H1 (cell line): ENCODE measurements around the gene DISP3. TPM values are rescaled to one million over a fixed set of nuclear protein-coding genes. Genes with fewer than 3 reads are reported as not detected.

Experiments used
- CTCF ChIA-PET: fragments of 300-600 bp; sonication (Branson Sonifier 250); formaldehyde crosslinking; loops from one replicate; lab custom pipeline; 2021; ENCODE audit not compliant: partially characterized antibody; lab: Charles Lee
- POLR2A ChIA-PET: fragments of 300-600 bp; sonication (Branson Sonifier 250); formaldehyde crosslinking; loops from one replicate; lab custom pipeline; 2021; ENCODE audit warnings: inconsistent platforms; ENCODE audit not compliant: partially characterized antibody; lab: Charles Lee
- DNase-seq, 2 experiments: peaks; one replicate each; pipeline versions ENCODE4 v3.0.0 to v3.0.0-alpha.2; 2010 to 2022; ENCODE audit warnings: low spot score in 2 of 2, low read depth in 1 of 2, mixed read lengths in 1 of 2
- FAIRE-seq: peaks from 2 replicates; lab custom pipeline; 2011; peaks lifted over from hg19 to GRCh38; lab: Jason Lieb, UNC
- H2AFZ ChIP-seq: 2 replicates; pipeline ENCODE4 v1.8.1; 2012; ENCODE audit warnings: low read length, inconsistent platforms
- H2AK5ac ChIP-seq: 2 replicates; pipeline ENCODE4 v1.6.1; 2013; ENCODE audit warnings: low read depth, low read length
- H2BK120ac ChIP-seq: replicated peaks from 2 replicates; pipeline ENCODE3; 2013; ENCODE audit warnings: low read depth, low read length, inconsistent platforms
- H2BK12ac ChIP-seq: 2 replicates; pipeline ENCODE4 v1.6.1; 2013; ENCODE audit warnings: low read depth, low read length
- H2BK15ac ChIP-seq: 2 replicates; pipeline ENCODE4 v1.6.1; 2013; ENCODE audit warnings: low read length
- H2BK20ac ChIP-seq: 2 replicates; pipeline ENCODE4 v1.6.1; 2013; ENCODE audit warnings: low read length
- H2BK5ac ChIP-seq: 2 replicates; pipeline ENCODE4 v1.6.1; 2013; ENCODE audit warnings: low read depth, low read length
- H3K14ac ChIP-seq: 2 replicates; pipeline ENCODE4 v1.6.1; 2013; ENCODE audit warnings: inconsistent platforms; ENCODE audit not compliant: insufficient read length
- H3K18ac ChIP-seq: 2 replicates; pipeline ENCODE4 v1.6.1; 2013; ENCODE audit warnings: low read length; ENCODE audit errors: extremely low read depth
- H3K23ac ChIP-seq: 2 replicates; pipeline ENCODE4 v1.6.1; 2013; ENCODE audit warnings: inconsistent platforms; ENCODE audit not compliant: insufficient read length
- H3K23me2 ChIP-seq: 2 replicates; pipeline ENCODE4 v1.6.1; 2013; ENCODE audit warnings: low read depth, low read length
- H3K27ac ChIP-seq: 2 replicates; pipeline ENCODE4 v1.6.1; 2011; ENCODE audit warnings: low read depth, low read length, inconsistent platforms
- H3K27me3 ChIP-seq, 4 experiments: replicated peaks in 1 of 4; 1 replicate in 1 of 4; 2 replicates in 3 of 4; pipeline versions ENCODE4 v1.6.1 to v1.8.1; 2011 to 2013; ENCODE audit warnings: low read length in 3 of 4, mild to moderate bottlenecking in 3 of 4, inconsistent platforms in 2 of 4, mixed read lengths in 2 of 4, moderate library complexity in 1 of 4; ENCODE audit not compliant: control insufficient read depth in 3 of 4, insufficient read depth in 3 of 4; ENCODE audit errors: extremely low read depth in 1 of 4
- H3K36me3 ChIP-seq, 4 experiments: 2 replicates each; pipeline versions ENCODE4 v1.6.1 to v1.8.1; 2011 to 2013; ENCODE audit warnings: mild to moderate bottlenecking in 4 of 4, low read length in 3 of 4, moderate library complexity in 2 of 4, control low read depth in 1 of 4, inconsistent platforms in 1 of 4; ENCODE audit not compliant: insufficient read depth in 4 of 4, control insufficient read depth in 2 of 4
- H3K4ac ChIP-seq: replicated peaks from 2 replicates; pipeline ENCODE3; 2013; ENCODE audit warnings: low read length, low read depth, mixed read lengths, inconsistent platforms; ENCODE audit not compliant: insufficient read length
- H3K4me1 ChIP-seq, 4 experiments: replicated peaks in 1 of 4; 1 replicate in 1 of 4; 2 replicates in 3 of 4; pipeline versions ENCODE4 v1.6.1 to v1.8.1; 2011 to 2013; ENCODE audit warnings: low read length in 3 of 4, inconsistent platforms in 2 of 4, mixed read lengths in 1 of 4; ENCODE audit not compliant: insufficient read depth in 4 of 4, control insufficient read depth in 3 of 4
- H3K4me2 ChIP-seq, 2 experiments: 2 replicates each; pipeline versions ENCODE4 v1.6.1 to v1.8.1; 2011 to 2013; ENCODE audit warnings: low read depth in 2 of 2, low read length in 2 of 2, control low read depth in 1 of 2, inconsistent platforms in 1 of 2, mild to moderate bottlenecking in 1 of 2; ENCODE audit not compliant: insufficient read depth in 1 of 2
- H3K4me3 ChIP-seq, 4 experiments: fragments of 200-600, 300-600 bp in 1 of 4; sonication (generic), shearing (Covaris generic), sonication (Bioruptor Twin) in 1 of 4; 2 replicates each; pipeline versions ENCODE4 v1.5.1 to v1.8.1; 2011 to 2016; ENCODE audit warnings: low read length in 4 of 4, low read depth in 3 of 4, control low read depth in 2 of 4, inconsistent platforms in 2 of 4, mild to moderate bottlenecking in 2 of 4, mixed read lengths in 1 of 4, moderate library complexity in 1 of 4; ENCODE audit not compliant: insufficient read depth in 2 of 4; ENCODE audit errors: extremely low read depth in 1 of 4
- H3K56ac ChIP-seq: replicated peaks from 2 replicates; pipeline ENCODE3; 2013; ENCODE audit warnings: low read depth, mild to moderate bottlenecking, mixed read lengths, low read length, inconsistent platforms; ENCODE audit not compliant: insufficient read length
- H3K79me1 ChIP-seq: 2 replicates; pipeline ENCODE4 v1.6.1; 2013; ENCODE audit warnings: low read depth, low read length, control low read depth
- H3K79me2 ChIP-seq, 2 experiments: 2 replicates each; pipeline versions ENCODE4 v1.6.1 to v1.8.1; 2012 to 2013; ENCODE audit warnings: low read length in 2 of 2, mild to moderate bottlenecking in 2 of 2, inconsistent platforms in 1 of 2; ENCODE audit not compliant: insufficient read depth in 2 of 2, control insufficient read depth in 1 of 2
- H3K9ac ChIP-seq, 4 experiments: replicated peaks in 1 of 4; 1 replicate in 1 of 4; 2 replicates in 3 of 4; pipeline versions ENCODE4 v1.6.1 to v1.8.1; 2011 to 2013; ENCODE audit warnings: low read depth in 3 of 4, low read length in 3 of 4, control low read depth in 2 of 4, mild to moderate bottlenecking in 2 of 4, moderate library complexity in 2 of 4, inconsistent platforms in 1 of 4; ENCODE audit errors: extremely low read depth in 1 of 4
- H3K9me3 ChIP-seq, 2 experiments: 2 replicates each; pipeline versions ENCODE4 v1.6.1 to v1.8.1; 2012 to 2013; ENCODE audit warnings: mild to moderate bottlenecking in 2 of 2, moderate library complexity in 2 of 2, control low read depth in 1 of 2, inconsistent platforms in 1 of 2, low read depth in 1 of 2, low read length in 1 of 2, mixed read lengths in 1 of 2; ENCODE audit not compliant: insufficient read depth in 2 of 2
- H4K20me1 ChIP-seq, 2 experiments: replicated peaks in 1 of 2; 2 replicates each; pipeline versions ENCODE3 to v1.8.1; 2011 to 2013; ENCODE audit warnings: inconsistent platforms in 2 of 2, low read length in 2 of 2, mild to moderate bottlenecking in 1 of 2; ENCODE audit not compliant: insufficient read depth in 2 of 2, control insufficient read depth in 1 of 2
- H4K5ac ChIP-seq: 2 replicates; pipeline ENCODE4 v1.6.1; 2013; ENCODE audit warnings: low read length, low read depth, mixed read lengths, inconsistent platforms; ENCODE audit not compliant: insufficient read length
- H4K8ac ChIP-seq: 2 replicates; pipeline ENCODE4 v1.8.0; 2013; ENCODE audit warnings: mild to moderate bottlenecking, moderate library complexity, low read length, inconsistent platforms; ENCODE audit not compliant: insufficient read depth; ENCODE audit errors: extremely low read depth
- H4K91ac ChIP-seq: replicated peaks from 2 replicates; pipeline ENCODE3; 2013; ENCODE audit warnings: low read length, mixed read lengths, inconsistent platforms; ENCODE audit not compliant: insufficient read length
- CTBP2 ChIP-seq: IDR thresholded peaks from 2 replicates; pipeline ENCODE4 v1.7.0; 2011; ENCODE audit warnings: borderline replicate concordance, mild to moderate bottlenecking, moderate library complexity, mixed read lengths, low read length; ENCODE audit not compliant: insufficient read depth, insufficient read length
- EZH2 ChIP-seq: fragments of 200-600 bp; sonication (generic); IDR thresholded peaks from 2 replicates; pipeline ENCODE4 v1.7.1; 2012; ENCODE audit warnings: low read depth, mild to moderate bottlenecking, moderate library complexity, low read length, inconsistent platforms; ENCODE audit not compliant: severe bottlenecking
- KDM5A ChIP-seq: fragments of 200-600 bp; IDR thresholded peaks from 2 replicates; pipeline ENCODE4 v1.7.1; 2012; ENCODE audit warnings: mild to moderate bottlenecking, low read length, inconsistent platforms, mixed read lengths
- NRF1 ChIP-seq: IDR thresholded peaks from 2 replicates; pipeline ENCODE4 v1.6.1; 2011; ENCODE audit warnings: mild to moderate bottlenecking, low read depth, low read length, improper control_type of control experiment
- SIRT6 ChIP-seq: IDR thresholded peaks from one replicate; pipeline ENCODE4 v1.7.1; 2012; ENCODE audit warnings: low read length, inconsistent platforms
- WGBS, 2 experiments: shearing (Covaris generic) in 1 of 2; methylation state at CpG; one replicate each; pipeline versions ENCODE4 v1.1.6 to v1.1.7; 2013 to 2015; ENCODE audit warnings: low lambda C conversion rate in 2 of 2, mixed read lengths in 2 of 2, inconsistent platforms in 1 of 2, low coverage in 1 of 2, missing lambda C conversion rate in 1 of 2; ENCODE audit not compliant: insufficient replicate concordance in 2 of 2, insufficient coverage in 1 of 2, insufficient read length in 1 of 2; ENCODE audit errors: extremely low coverage in 1 of 2, missing lambda C conversion rate in 1 of 2; 5-methylcytosine and 5-hydroxymethylcytosine counted together
- polyA plus RNA-seq, 7 experiments: library from polyadenylated mRNA; depleted of rRNA in 3 of 7; stranded (reverse) in 5 of 7; unstranded in 2 of 7; fragments of >200 nt in 5 of 7; fragments of 200-250 nt in 2 of 7; gene quantifications; 1 replicate in 5 of 7; 2 replicates in 1 of 7; 4 replicates in 1 of 7; pipeline versions ENCODE4 v1.2.1 to v1.2.3, GENCODE V29; 2011 to 2013; ENCODE audit warnings: missing spikeins in 2 of 7, mixed read lengths in 2 of 7
- total RNA-seq: library from RNA; stranded (reverse); fragmentation: NEBNext Ultra II Directional; extraction: Animal tissue kit (Norgen Biotek cat#: 25700); gene quantifications from 2 replicates; pipeline ENCODE4 v1.2.1, GENCODE V29; 2021
- TF ChIP-seq, protein P1 (sequence below), 3 experiments: IDR thresholded peaks; 1 replicate in 2 of 3; 2 replicates in 1 of 3; pipeline versions ENCODE4 v1.5.1 to v1.6.1; 2011; ENCODE audit warnings: low read length in 3 of 3, mild to moderate bottlenecking in 3 of 3, inconsistent platforms in 2 of 3, low read depth in 1 of 3, moderate library complexity in 1 of 3; ENCODE audit not compliant: insufficient read depth in 1 of 3; ENCODE audit errors: control extremely low read depth in 1 of 3
- TF ChIP-seq, protein P2 (sequence below): IDR thresholded peaks from 2 replicates; pipeline ENCODE4 v1.6.1; 2012; ENCODE audit warnings: low read length, inconsistent platforms

DISP3 gene
- total and polyA plus RNA-seq, 2 of the 8 experiments (the other 6 are each of a cell fraction or from before 2014, with no cell fraction given), result 3.4 to 4.6 TPM

DNA sequence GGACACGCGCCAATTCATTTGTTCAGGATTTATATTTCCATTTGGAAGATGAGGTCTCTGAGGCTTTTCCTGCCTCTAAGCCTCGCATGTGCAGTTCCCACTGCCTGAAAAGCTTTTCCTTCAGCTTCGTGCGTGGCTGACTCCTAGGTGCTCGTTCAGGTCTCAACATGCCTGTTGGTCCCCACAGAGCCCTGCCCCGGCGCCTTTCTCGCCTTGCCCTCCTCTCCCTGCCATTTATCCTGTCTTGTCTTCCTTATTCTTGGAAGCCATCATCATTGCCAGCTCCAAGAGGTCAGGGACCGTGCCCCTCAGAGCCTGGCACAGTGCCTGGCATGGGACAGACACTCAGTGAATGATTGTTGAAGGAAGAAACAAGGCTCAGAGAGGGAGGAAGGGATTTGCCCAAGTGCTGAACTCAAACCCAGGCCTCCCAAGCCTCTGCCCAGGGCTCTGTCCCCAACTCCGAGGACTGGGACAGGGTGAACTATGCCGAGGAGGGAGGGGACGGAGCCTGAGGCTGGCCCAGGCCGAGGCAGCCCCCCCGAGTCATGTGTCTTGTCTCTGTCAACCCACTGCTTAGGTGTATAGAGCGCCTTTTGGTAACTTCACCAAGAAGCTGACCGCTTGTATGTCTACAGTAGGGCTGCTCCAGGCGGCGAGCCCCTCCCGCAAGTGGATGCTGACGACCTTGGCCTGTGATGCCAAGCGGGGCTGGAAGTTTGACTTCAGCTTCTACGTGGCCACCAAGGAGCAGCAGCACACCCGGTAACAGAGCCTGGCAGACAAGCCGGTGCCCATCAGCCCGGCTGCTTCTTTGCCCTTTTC is 47.3 kb downstream of the DISP3 start:
- no peak overlapping the region for H2BK12ac ChIP-seq
- peaks cover 0 to 1% (median 0%) of the 10 kb centered on the region in 4 experiments; a peak in 2 of 7 replicates for H3K4me1 ChIP-seq
- FAIRE-seq (no peak), DNase-seq (no peak)
- H3K79me1 ChIP-seq, result no peaks in the 10 kb centered on the region
- H2AFZ ChIP-seq, result no peak overlapping the region
- no peak overlapping the region for H3K23ac ChIP-seq
- H2BK15ac ChIP-seq, result no peak overlapping the region
- H4K91ac ChIP-seq, result no peak overlapping the region
- no peak overlapping the region for H4K8ac ChIP-seq
- 82% methylated on average over 26 of the region's 26 CpGs; no CpG with 5 or more reads in 1 of the 2 experiments for WGBS, 2 experiments
- no peak for TF ChIP-seq SIRT6
- TF ChIP-seq NRF1, result no peak
- TF ChIP-seq, protein P1, sequence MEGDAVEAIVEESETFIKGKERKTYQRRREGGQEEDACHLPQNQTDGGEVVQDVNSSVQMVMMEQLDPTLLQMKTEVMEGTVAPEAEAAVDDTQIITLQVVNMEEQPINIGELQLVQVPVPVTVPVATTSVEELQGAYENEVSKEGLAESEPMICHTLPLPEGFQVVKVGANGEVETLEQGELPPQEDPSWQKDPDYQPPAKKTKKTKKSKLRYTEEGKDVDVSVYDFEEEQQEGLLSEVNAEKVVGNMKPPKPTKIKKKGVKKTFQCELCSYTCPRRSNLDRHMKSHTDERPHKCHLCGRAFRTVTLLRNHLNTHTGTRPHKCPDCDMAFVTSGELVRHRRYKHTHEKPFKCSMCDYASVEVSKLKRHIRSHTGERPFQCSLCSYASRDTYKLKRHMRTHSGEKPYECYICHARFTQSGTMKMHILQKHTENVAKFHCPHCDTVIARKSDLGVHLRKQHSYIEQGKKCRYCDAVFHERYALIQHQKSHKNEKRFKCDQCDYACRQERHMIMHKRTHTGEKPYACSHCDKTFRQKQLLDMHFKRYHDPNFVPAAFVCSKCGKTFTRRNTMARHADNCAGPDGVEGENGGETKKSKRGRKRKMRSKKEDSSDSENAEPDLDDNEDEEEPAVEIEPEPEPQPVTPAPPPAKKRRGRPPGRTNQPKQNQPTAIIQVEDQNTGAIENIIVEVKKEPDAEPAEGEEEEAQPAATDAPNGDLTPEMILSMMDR (IDR thresholded peaks at IDR 0.05; ENCODE audit: control extremely low read depth in 1 of 3, insufficient read depth in 1 of 3, low read depth in 1 of 3, low read length in 3 of 3), result no peak
- TF ChIP-seq, protein P2, sequence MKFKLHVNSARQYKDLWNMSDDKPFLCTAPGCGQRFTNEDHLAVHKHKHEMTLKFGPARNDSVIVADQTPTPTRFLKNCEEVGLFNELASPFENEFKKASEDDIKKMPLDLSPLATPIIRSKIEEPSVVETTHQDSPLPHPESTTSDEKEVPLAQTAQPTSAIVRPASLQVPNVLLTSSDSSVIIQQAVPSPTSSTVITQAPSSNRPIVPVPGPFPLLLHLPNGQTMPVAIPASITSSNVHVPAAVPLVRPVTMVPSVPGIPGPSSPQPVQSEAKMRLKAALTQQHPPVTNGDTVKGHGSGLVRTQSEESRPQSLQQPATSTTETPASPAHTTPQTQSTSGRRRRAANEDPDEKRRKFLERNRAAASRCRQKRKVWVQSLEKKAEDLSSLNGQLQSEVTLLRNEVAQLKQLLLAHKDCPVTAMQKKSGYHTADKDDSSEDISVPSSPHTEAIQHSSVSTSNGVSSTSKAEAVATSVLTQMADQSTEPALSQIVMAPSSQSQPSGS, result no peak
- TF ChIP-seq KDM5A, result no peak
- no peak for TF ChIP-seq CTBP2
- no peak for TF ChIP-seq EZH2
- no peak overlapping the region for H2AK5ac ChIP-seq
- no peak overlapping the region for H3K4me2 ChIP-seq
- H3K4me3 ChIP-seq, result no peak overlapping the region
- no peak overlapping the region for H2BK120ac ChIP-seq
- no peaks in the 10 kb centered on the region for H3K79me2 ChIP-seq
- H3K9me3 ChIP-seq, result no peaks in the 10 kb centered on the region
- no peak overlapping the region for H3K56ac ChIP-seq
- no peaks in the 10 kb centered on the region for H4K20me1 ChIP-seq
- H3K9ac ChIP-seq, result no peak overlapping the region
- ChIA-PET CTCF (no interaction called here), POLR2A (interaction anchor here (0.9 to 1.0 kb wide), 2 partner anchors 13 to 47 kb away, joined by 3 to 4 read pairs; partner anchors contain the start of gene DISP3)
- no peak overlapping the region for H3K27ac ChIP-seq
- no peak overlapping the region for H2BK5ac ChIP-seq
- H3K18ac ChIP-seq, result no peak overlapping the region
- H3K23me2 ChIP-seq, result no peaks in the 10 kb centered on the region
- no peak overlapping the region for H3K14ac ChIP-seq
- no peak overlapping the region for H3K4ac ChIP-seq
- no peak overlapping the region for H4K5ac ChIP-seq
- H2BK20ac ChIP-seq, result no peak overlapping the region
- H3K27me3 ChIP-seq, result no peaks in the 10 kb centered on the region
- H3K36me3 ChIP-seq, result no peaks in the 10 kb centered on the region
